HG03064 (cell line): ENCODE measurements around the gene ITIH4.

Experiments used
- ATAC-seq: cut with Tn5 transposase; IDR thresholded peaks from one replicate; pipeline ENCODE4 v1.9.1; 2021; ENCODE audit warnings: low read depth; ENCODE audit not compliant: unreplicated experiment

Gene ITIH4

GRCh38 chr3:52773361-52774065 is 57.0 kb downstream of the ITIH4 start:
- no peak for ATAC-seq

DNA sequence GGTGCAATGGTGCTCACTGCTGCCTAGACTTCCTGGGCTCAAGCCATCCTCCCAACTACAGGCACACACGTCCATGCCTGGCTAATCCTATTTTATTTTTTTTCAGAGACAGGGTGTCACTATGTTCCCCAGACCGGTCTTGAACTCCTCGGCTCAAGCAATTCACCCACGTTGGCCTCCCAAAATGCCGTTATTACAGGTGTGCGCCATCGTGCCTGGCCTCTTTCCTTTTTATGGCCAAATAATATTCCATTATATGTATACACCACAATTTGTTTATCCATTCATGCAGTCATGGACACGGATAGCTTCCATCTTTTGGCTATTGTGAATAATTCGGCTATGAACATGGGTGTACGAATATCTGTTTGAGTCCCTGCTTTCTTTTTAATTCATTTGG is 58.8 kb downstream of the ITIH4 start:
- ATAC-seq, result no peak

- peak; percentile 11 for ATAC-seq
Observed at GRCh38 chr3:52771334-52771681, 59.2 kb downstream of the ITIH4 start.

GRCh38 chr3:52770496-52771333 is 59.8 kb downstream of the ITIH4 start, which contains the start of gene NEK4:
Gene NEK4, minus strand, starts transcription at chr3:52770940. Its CDS starts 194 bp downstream, at chr3:52770746.
- ATAC-seq, result peak; percentile 94

DNA sequence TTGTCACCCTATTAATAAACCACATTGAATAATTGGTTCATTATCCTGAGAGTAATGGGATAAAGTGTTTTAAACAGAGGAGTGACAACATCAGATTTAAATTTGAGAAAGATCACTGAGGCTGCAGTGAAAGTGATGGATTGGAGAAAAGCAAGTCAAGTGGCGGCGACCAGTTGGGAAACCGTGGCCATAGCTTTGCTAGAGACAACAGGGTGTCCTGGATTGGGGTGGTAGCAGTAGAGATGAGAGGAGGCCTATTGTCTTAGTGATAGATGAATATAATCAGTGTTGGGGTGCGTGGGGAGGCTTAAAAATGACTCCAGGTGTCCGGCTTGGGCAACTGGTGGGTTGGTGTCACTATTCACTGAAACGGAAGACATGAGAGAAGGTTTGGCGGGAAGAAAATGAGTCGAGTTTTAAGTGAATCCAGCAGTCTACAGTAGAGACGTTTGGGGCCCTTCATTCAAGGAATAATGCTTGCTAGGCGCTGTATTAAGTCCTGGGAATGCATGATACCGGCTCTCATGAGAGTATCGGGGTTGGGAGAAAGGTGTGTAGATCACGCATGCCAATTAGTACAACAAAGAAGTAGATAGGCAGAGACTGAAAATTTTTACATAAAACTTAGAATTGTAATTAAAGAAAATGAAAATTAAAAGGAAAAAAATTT is 60.6 kb downstream of the ITIH4 start:
- ATAC-seq, result no peak

DNA sequence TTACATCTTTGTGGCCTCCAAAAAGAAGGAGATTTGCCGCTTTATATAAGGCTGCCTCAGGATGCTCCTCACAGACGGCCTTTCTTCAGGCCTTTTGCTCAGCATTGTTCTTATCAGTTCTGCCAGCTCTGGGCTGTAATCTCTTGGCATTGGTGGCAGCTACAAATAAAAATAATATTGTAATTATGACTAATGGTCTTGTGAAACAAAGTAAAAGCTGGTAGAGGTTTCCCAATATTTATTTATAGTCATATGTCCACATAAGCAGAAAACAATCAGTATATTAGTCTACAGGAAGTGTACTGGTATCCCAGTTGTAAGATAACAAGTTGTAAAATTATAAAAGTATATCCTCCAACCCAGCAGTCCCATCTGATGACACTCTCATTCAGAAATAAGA is 67.0 kb downstream of the ITIH4 start:
- ATAC-seq, result no peak
